Measurements from ENCODE around the gene YARS2.

YARS2 gene

DNA sequence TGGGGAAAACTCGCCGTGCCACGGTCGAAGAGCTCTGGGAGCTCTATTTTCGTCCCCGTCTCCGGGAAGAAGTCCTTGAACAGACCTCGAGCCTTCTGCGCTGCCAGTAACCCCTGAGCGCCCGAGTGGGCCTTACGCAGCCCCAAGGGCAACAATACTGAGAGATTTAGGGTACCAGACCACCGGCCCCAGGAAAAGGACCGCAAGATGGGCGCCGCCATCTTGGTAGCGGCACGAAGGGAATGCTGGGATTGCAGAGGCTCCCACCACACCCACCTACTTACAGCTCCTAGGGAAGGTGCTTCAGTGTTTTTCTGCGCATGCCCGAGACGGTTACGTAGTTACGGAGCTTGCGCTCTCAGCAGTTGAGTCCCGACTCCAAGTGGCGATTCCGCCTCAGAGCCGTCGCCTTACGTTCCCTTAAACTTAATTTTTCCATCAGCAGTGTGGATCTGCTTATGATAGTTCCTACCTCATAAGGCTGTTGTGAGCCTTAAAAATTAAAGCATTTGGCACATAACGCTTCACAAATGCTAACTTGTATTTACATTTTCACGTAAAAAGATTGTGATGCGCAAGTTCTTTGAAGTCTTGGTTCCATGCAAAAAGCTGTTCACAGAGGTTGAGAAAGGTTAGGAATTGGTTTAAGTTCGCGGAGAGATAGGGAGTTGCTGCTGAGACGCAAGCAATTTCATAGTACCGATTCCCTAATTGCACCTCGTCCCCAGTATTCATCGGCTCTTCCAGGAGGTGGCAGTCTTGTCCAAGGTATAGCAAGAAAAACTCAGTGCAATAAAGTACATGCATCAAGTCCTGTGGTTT, at the start of gene YARS2:
Gene YARS2 (minus strand): TSS at position 244 of the 822 bp plus-strand sequence. CDS start 23 bp downstream, at position 221.
- DNase-seq (ENCODE audit: low read depth): peak; percentile 81

DNA sequence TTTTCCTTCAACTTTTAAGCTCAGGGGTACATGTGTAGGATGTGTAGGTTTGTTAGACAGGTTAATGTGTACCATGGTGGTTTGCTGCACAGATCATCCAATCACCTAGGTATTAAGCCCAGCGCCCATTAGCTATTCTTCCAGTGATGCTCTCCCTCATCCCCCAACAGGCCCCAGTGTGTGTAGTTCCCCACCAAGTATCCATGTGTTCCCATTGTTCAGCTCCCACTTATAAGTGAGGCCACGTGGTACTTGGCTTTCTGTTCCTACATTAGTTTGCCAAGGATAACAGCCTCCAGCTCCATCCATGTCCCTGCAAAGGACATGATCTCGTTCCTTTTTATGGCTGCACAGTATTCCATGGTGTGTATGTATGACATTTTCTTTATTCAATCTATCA, 48.6 kb upstream of the YARS2 start:
- no peak for DNase-seq (ENCODE audit: low read depth)

DNA sequence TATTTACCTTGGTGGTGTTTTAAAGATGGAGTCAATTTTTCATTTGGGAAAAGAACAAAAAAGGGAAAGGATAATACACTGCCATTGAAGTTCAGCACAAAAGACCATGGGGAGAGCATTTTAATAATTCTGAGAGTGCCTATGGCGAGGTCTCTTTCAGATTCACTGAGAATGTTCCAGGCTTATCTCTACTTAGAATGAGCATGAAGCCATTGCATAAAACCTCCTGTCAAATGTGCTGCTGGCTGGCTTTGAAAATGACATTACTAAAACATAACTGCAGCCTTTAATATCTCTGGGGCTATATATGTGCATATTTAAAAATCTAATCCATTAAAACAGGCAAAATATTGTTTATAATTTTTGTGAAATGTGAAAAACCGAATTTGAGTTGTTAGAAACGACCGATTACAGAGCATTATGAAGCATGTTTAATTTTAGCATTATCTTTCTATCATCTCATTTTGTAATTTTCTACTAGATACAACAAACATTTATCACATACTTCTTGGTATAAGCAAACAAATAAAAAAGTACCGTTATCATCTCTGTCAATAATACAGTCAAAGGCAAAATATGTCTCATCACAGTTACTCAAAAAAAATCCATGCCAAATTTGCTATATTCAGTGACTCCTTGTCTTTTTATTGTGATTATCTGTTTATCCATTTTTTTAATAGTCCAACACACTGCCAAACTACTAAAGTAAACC, 45.7 kb upstream of the YARS2 start:
- DNase-seq (ENCODE audit: low read depth): no peak

DNA sequence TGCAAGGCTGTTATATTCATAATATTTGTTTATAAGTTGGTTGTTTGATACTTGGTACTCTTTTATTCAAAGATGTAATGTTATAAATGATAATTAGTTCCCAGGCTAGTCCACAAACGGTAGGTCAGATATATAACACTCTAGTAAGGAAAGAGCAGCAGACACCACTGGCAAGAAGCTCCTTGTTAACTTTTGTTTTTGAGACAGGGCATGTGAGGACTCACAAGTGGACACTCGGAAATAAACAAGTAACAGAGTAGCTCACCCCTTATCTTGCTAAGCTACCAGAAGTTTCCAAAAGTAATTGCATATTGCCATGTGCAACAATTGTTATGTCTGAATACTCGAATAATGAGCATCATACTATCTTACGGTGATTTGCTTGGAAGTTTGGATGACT, 38.6 kb upstream of the YARS2 start:
- DNase-seq (ENCODE audit: low read depth): no peak

DNA sequence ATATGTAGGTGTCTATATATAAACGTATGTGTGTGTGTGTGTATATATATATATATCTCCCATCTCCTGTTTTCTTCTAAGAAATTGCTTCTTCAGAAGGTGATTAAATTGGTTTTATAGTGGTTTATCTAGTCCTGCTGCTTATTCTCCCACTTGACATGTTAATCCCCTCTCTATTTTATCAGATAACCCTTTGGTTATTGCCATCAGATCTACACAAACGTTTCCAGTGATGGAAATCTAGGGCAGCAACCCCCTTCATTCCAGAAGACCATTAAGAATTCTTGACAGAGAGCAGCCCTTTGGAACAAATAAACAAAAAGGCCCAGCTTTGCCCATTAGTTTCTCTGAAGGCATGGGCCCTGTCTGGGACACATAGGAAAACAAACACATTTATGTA, 34.2 kb upstream of the YARS2 start:
- DNase-seq (ENCODE audit: low read depth): no peak

DNA sequence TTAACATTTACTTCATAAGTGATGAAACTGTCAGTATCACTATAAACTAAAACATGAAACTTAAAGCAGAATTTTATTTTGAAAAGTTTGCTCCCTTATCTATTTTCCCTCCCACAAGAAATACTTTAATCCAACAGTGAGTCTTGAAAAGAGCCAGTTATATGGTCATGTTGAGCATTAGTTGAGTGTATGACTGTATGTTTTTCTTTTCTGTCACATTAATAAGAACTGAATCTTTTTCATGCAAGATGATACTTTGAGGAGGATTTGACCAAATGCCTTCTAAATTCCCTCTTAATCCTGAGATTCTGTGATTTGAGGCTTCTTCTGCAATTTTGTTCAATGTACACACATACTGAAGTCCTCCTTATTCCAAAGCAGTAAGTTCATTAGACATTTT, 33.7 kb upstream of the YARS2 start:
- DNase-seq (ENCODE audit: low read depth): no peak

DNA sequence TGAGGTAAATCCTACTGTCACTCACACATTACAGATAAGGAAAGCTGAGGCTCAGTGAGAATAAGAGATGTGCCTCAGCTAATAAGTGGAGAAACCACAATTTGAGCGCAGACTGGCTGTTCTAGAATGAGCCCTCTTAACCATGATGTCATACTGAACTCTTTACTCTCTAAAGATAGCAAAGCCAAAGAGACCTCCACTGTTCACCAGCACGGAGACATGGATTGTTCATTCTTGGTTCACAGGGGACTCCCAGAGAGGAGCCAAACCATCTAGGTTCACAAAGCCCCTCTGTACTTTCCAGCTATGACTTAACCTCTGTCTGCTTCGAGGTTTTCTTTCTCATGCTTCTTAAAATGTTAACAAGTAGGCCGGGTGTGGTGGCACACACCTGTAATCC, 32.7 kb upstream of the YARS2 start:
- DNase-seq (ENCODE audit: low read depth): no peak

DNA sequence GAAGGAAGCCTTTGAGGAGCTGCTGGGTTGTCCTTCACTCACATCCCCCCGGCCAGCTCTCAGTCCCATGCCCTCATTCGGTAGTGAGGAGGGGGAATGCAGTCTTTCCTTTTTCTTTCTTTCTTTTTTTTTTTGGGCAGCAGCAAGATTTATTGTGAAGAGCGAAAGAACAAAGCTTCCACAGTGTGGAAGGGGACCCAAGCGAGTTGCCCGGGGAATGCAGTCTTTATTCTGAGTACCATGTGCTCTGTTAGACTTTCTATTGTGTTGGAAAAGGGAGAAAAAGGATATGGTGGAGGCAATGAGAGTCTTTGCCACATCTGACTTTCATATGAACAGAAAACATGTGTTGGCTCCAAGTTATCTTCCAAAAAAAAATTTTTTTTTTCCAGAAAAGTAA, 29.9 kb upstream of the YARS2 start:
- DNase-seq (ENCODE audit: low read depth): no peak

DNA sequence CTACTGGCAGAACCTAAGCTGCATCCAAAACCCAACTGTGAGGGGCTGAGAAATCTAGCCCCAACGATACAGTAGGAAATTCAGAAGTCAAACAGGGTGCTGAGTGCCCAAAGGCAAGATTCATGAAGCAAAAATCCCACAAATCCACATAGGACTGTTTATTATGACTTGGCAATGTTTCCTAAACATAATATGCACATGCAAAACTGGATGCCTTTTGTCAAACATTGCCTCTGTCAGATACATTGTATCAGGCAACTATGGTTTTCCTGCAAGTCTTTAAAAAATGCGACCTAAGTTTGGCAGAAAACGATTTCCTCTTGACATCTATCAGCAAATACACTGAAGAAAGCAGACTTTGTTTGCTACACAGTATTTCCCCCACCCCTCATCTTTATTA, 27.3 kb upstream of the YARS2 start:
- no peak for DNase-seq (ENCODE audit: low read depth)

DNA sequence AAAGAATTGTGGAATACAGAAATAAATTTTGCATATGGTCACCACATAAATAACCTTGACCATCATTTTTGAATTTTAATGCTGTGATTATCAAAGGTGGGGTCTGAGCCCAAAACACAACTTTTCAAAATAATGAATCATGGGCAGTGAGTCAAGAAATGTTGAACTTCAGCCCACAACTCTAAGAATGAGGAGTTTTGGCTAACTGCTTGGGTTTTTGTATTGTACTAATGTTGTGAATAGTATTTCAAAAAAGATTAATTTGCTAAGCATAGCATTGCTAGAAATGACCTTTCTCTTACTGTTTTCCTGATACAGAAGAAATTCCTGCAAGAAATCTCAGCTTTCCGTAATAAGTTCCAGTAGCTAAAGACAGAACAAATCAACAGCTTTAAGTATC, 24.4 kb upstream of the YARS2 start:
- no peak for DNase-seq (ENCODE audit: low read depth)

DNA sequence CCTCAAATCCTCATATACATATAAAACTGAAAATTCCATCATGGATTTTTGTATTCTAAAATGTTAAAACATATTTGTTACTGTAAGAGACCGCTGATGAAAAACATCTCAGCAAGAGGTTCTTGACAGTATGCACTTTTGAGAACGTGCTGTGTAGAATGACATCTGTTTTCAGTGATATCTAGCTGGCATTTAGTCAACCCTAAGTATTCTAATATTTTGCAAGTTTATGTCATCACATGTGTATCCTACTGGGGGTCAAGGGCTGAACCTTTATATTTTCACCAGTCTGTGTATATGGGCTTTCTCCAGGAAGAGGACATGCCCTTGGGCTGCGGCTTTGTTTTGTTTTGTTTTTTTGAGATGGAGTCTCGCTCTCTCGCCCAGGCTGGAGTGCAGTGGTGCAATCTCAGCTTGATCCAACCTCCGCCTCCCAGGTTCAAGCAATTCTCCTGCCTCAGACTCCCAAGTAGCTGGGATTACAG, 22.0 kb upstream of the YARS2 start:
- DNase-seq (ENCODE audit: low read depth): no peak

DNA sequence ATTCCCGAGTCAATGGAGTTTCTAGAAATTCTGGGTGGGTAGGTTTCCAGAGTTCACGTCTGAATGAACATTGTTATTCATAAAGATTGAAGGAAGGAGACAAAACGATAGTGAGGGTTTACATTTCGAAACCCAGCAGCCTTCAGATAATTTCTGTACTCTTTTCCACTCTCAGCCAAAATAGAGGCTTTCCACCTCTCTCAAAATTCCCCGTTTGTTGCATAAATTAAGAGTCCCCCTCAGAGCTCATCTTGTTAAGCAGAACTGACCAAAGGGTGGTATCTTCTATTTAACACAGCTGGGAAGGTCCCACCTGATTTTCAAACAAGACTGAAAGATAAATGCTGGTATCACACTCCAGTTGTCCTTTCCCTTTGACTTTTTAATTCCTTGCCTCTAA, 21.5 kb upstream of the YARS2 start:
- DNase-seq (ENCODE audit: low read depth): no peak

DNA sequence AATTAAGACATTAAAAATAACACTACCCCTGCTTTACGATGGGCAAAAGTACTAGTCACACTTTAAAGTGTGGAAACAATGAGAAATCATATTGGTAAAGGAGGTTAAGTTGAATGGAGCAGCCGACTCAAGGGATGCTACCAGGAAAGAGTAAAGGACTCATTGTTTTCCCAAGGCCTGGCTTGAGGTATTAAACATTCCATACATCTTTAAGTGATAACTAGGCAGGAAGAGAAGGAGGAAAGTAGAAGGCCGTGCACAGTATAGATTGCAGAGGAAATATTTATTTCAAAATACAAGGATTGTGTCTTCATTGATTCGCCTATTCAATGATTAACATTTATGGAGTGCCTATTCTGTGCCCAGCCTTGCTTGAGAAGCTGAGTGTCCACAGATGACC, 20.6 kb upstream of the YARS2 start:
- no peak for DNase-seq (ENCODE audit: low read depth)

DNA sequence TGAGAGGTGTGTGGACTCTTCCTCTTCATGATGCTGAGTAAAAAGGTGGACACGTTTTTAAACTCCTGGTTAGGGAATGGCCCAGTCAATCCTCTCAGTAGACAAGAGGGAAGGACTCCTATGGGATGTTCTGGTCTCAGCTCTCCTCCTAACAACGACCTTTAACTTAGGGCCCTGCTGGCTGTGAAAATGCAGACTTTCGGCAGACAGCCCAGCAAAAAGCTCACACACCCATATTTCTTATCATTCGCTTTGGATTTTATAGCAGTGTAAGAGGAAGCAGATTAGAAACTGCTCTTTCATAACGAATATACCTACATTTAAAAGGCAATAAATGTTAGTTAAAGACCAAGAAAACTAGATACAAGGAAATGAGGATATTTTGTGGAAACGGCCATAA, 18.0 kb upstream of the YARS2 start:
- no peak for DNase-seq (ENCODE audit: low read depth)

DNA sequence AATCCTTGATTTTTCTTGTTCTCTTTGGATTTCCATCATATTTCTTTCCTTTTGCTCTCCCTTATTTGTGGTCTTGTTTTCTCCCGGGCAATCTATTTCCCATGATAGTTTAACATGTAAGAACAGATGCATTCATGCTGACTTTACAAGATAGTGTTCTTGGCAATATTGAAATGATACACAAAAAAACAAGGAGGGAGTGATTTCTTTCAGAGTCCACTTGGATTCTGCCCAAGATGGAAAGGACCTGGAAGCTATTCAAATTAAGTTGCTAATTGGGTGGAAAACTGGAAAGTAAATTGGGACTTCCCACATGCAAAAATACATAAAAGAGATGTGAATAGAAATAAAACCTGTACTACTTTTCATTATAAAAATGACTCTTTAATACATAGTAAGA, 14.4 kb upstream of the YARS2 start:
- DNase-seq (ENCODE audit: low read depth): no peak

DNA sequence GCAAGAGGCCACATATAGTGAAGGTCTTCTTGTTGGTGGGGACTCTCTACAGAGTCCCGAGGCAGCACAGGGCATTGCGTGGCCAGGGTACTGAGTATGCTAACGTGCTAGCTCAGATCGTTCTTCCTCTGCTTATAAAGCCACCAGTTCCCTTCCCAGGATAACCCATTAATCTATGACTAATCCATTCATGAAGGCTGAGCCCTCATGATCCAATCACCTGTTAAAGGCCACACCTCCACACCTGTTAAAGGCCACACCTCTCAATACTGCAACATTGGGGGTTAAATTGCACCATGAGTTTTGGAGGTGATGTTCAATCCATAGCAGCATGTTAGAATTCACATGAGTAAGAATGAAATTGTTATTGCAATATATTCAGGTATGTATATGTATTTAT, 12.8 kb upstream of the YARS2 start:
- DNase-seq (ENCODE audit: low read depth): no peak

DNA sequence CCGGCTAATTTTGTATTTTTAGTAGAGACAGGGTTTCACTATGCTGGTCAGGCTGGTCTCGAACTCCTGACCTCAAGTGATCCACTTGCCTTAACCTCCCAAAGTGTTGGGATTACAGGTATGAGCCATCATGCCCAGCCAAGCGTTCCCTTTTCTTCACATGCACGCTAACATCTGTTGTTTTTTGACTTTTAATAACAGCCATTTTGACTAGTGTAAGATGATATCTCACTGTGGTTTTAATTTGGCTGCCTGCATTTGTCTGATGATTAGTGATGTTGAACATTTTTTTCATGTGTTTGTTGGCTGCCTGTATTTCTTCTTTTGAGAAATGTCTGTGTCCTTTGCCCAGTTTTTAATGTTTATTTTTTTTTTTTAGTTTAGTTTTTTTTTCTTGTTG, 10.2 kb upstream of the YARS2 start:
- DNase-seq (ENCODE audit: low read depth): no peak

DNA sequence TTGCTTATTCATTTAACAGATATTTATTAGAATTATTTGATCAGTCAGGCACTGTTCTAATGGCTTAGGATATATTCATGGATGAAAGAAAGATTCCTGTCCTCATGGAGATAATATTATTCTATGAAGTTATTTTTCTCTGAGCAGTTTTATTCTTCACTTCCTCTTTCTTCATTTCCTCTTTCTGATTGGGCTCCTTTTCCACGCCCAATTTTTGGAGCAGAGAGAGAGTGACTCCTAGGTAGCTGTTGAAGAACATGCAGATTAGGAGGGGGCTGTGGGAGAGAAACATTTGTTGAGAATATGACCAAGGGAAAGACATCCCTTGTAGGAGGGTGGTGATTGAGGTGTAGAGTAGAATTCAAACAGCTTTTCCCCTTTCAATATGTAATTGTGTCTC, 6.0 kb upstream of the YARS2 start:
- DNase-seq (ENCODE audit: low read depth): no peak

DNA sequence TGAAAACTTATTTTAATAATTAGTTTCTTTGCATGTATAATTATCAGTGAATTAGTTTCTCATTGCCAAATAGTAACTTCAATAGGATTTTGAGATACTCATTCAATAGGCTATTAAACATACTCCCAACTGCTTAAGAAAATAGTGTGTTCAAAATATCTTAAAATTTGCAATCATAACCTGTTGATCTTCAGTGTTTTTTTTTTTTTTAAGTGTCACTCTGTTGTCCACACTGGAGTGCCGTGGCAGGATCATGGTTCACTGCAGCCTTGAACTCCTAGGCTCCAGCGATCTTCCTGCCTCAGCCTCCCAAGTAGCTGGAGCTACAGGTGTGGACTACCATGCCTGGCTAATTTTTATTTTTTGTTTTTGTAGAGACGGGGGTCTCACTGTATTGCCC, 1.5 kb upstream of the YARS2 start:
- no peak for DNase-seq (ENCODE audit: low read depth)

DNA sequence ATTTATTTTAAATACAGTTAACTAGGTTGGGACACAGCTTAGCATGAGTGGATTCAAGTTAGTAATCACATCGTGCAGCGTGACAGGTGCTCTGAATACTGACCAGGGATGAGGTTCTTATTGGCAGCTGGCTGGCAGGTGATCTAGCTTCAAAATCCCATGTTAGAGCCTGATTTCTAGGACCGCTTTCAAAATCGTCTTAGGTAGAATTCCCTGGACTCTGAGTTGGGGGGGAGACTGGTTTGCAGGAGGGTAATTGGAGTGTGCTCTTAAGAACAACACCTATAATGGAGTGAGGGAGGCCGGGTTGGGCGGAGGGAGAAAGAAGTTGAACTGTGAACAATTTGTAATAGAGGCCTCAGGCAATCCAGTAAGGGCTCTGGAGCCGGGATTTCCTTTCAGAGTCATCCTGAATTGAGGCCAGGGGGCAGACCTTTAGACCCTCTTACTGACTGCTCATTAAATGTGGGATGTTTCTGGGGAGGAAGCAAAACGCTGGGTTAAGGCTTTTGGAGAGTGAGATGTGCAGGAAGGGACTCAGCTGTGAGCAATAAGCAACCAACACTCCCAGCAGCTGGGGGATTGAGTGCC, 874 bp upstream of the YARS2 start:
- no peak for DNase-seq (ENCODE audit: low read depth)

DNA sequence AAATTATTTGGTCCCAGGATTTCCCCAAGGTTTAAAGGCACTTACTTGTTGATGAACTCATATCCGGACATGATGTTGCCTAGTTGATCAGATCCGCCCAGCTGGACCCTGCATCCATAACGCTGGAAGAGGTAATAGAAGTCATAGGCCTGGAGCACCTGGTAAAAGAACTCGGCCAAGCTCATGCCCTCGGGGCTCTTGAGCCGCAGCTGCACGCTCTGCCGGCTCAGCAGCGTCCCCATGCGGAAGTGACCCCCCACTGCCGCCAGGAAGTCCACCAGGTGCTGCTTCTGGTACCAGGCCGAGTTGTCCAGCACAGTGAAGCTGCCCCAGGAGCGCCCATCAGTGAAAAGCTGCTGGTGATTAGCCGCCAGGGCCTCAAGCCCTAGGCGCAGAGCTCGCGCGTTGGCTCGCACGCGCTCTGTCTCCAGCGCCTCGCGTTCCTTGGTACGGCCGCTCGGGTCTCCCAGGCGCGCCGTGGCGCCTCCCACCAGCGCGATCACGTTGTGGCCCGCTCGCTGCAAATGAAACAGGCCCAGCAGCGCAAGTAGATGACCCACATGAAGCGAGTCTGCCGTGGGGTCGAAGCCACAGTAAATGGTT, 545 bp downstream of the YARS2 start:
- DNase-seq (ENCODE audit: low read depth): peak; percentile 51

DNA sequence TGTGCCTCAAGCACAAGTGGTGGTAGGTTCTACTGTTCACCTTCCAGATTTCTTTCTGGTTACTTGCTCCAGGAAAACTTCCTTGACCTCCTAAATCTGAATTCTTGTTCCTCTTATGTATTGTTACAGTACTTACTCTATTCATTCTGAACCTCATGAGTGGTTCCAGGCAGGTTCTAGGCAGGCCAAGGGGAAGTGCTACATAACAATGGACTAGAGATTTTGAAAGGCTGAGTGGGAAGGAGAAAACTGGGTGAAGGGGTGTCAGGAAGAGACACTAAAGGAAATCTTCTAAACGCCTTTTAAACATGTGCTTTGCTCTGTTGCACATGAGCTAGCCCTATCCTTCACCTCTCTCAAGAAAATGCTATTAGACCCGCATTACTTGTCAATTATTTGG, 1.6 kb downstream of the YARS2 start:
- no peak for DNase-seq (ENCODE audit: low read depth)

DNA sequence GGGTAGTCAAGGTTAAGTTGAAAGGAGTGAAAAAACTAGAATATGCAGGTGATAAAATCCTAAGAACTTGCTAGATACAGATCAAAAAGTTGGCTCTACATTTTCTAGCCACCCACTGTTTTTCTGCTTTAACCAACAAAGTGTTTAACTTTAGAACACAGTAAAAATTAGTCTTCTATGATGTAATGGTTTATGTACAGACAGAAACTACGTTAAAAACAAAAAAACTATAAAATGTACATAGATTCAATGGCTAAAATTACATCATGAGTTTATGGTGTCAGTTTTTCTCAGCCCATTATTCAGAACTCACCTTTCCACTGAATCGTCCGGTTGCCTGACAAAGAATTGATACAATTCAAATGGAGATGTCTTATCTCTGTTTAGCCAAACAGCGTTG, 2.1 kb downstream of the YARS2 start:
- DNase-seq (ENCODE audit: low read depth): no peak
